ENCODE data around the gene BLNK. TPM values are rescaled to one million over a fixed set of nuclear protein-coding genes. Genes with fewer than 3 reads are reported as not detected.

BLNK gene
- not detected in 2 replicates for total RNA-seq (2014; rRNA removed; shearing (Covaris generic))
- polyA plus RNA-seq (2016; fragmentation: Nextera tagmentation; extraction: Ambion mirVana): not detected in 2 replicates

GRCh38 chr10:96271016-96271815 is at the start of gene BLNK:
BLNK (minus strand) TSS chr10:96271569; CDS start chr10:96271398, 171 bp downstream.
- 6 to 10% methylated on average over 6 of the region's 6 CpGs for WGBS, 2 experiments (ENCODE audit: low coverage in 1 of 2, low lambda C conversion rate in 2 of 2, missing lambda C conversion rate in 2 of 2)
- no peak within 1 kb of the TSS for H3K9ac ChIP-seq
- peak; percentile 23 for DNase-seq
- H3K9me2 ChIP-seq (ENCODE audit: insufficient read depth): no peaks in the 10 kb centered on the region
- no peaks in the 10 kb centered on the region for H4K20me1 ChIP-seq (ENCODE audit: insufficient read depth)
- H3K4me1 ChIP-seq (ENCODE audit: insufficient read depth): no peaks in the 10 kb centered on the region
- H3K9me3 ChIP-seq (ENCODE audit: low read depth): no peaks in the 10 kb centered on the region
- no peak within 1 kb of the TSS for H3K4me2 ChIP-seq (ENCODE audit: unreplicated experiment)
- TF ChIP-seq EZH2phosphoT487 (IDR thresholded peaks at IDR 0.05; ENCODE audit: insufficient read depth, low read depth): no peak
- no peak for TF ChIP-seq EZH2 (IDR thresholded peaks at IDR 0.05; ENCODE audit: insufficient read depth, poor library complexity, severe bottlenecking)
- no peak within 1 kb of the TSS for H2AFZ ChIP-seq
- no peaks in the 10 kb centered on the region for H3K79me2 ChIP-seq (ENCODE audit: insufficient read depth)
- H3K36me3 ChIP-seq (ENCODE audit: low read depth): no peaks in the 10 kb centered on the region
- H3K4me3 ChIP-seq: no peak within 1 kb of the TSS
- H3F3A ChIP-seq (ENCODE audit: insufficient read depth): no peaks in the 10 kb centered on the region
- H3K27me3 ChIP-seq (replicated peaks; ENCODE audit: insufficient read depth): no peaks in the 10 kb centered on the region
- in situ Hi-C loops (cut with MboI): no loop called here
- no peak within 1 kb of the TSS for H3K27ac ChIP-seq

GRCh38 chr10:96319754-96320474 is 48.5 kb upstream of the BLNK start:
- peak; percentile 8 for DNase-seq
- no peak for TF ChIP-seq EZH2phosphoT487 (IDR thresholded peaks at IDR 0.05; ENCODE audit: insufficient read depth, low read depth)
- TF ChIP-seq EZH2 (IDR thresholded peaks at IDR 0.05; ENCODE audit: insufficient read depth, poor library complexity, severe bottlenecking): no peak
- 18 to 24% methylated on average over 3 of the region's 3 CpGs for WGBS, 2 experiments (ENCODE audit: low coverage in 1 of 2, low lambda C conversion rate in 2 of 2, missing lambda C conversion rate in 2 of 2)

GRCh38 chr10:96317067-96317833 is 45.9 kb upstream of the BLNK start:
- TF ChIP-seq EZH2 (IDR thresholded peaks at IDR 0.05; ENCODE audit: insufficient read depth, poor library complexity, severe bottlenecking) (no peak), EZH2phosphoT487 (IDR thresholded peaks at IDR 0.05; ENCODE audit: insufficient read depth, low read depth) (no peak)
- H3K4me2 ChIP-seq (ENCODE audit: unreplicated experiment): no peak overlapping the region
- H3K4me1 ChIP-seq (ENCODE audit: insufficient read depth): no peaks in the 10 kb centered on the region
- H3K27me3 ChIP-seq (replicated peaks; ENCODE audit: insufficient read depth): no peaks in the 10 kb centered on the region
- H3K4me3 ChIP-seq: no peak overlapping the region
- DNase-seq: no peak
- no peaks in the 10 kb centered on the region for H3K9me3 ChIP-seq (ENCODE audit: low read depth)
- WGBS, 2 experiments (ENCODE audit: low coverage in 1 of 2, low lambda C conversion rate in 2 of 2, missing lambda C conversion rate in 2 of 2): 60 to 61% methylated on average over 4 of the region's 4 CpGs
- H3F3A ChIP-seq (ENCODE audit: insufficient read depth): no peaks in the 10 kb centered on the region
- H3K79me2 ChIP-seq (ENCODE audit: insufficient read depth): no peaks in the 10 kb centered on the region
- H2AFZ ChIP-seq: no peak overlapping the region
- no peak overlapping the region for H3K9ac ChIP-seq
- no peaks in the 10 kb centered on the region for H3K9me2 ChIP-seq (ENCODE audit: insufficient read depth)
- no peak overlapping the region for H3K27ac ChIP-seq
- in situ Hi-C loops (cut with MboI): no loop called here
- no peaks in the 10 kb centered on the region for H4K20me1 ChIP-seq (ENCODE audit: insufficient read depth)
- H3K36me3 ChIP-seq (ENCODE audit: low read depth): no peaks in the 10 kb centered on the region

More at GRCh38 chr10:96319754-96320474, 48.5 kb upstream of the BLNK start:
- Histone ChIP-seq H3K36me3 (ENCODE audit: low read depth) (no peaks in the 10 kb centered on the region), H3K79me2 (ENCODE audit: insufficient read depth) (no peaks in the 10 kb centered on the region), H3K9me3 (ENCODE audit: low read depth) (no peaks in the 10 kb centered on the region), H4K20me1 (ENCODE audit: insufficient read depth) (no peaks in the 10 kb centered on the region), H3K4me2 (ENCODE audit: unreplicated experiment) (no peak overlapping the region), H3K4me1 (ENCODE audit: insufficient read depth) (no peaks in the 10 kb centered on the region), H3K9ac (no peak overlapping the region), H3K27ac (no peak overlapping the region), H3K4me3 (no peak overlapping the region), H3K27me3 (replicated peaks; ENCODE audit: insufficient read depth) (no peaks in the 10 kb centered on the region), H2AFZ (no peak overlapping the region), H3K9me2 (ENCODE audit: insufficient read depth) (no peaks in the 10 kb centered on the region), H3F3A (ENCODE audit: insufficient read depth) (no peaks in the 10 kb centered on the region)
- in situ Hi-C loops (cut with MboI): no loop called here

- in situ Hi-C loops (cut with MboI): no loop called here
- Histone ChIP-seq H3K4me2 (ENCODE audit: unreplicated experiment) (no peak overlapping the region), H4K20me1 (ENCODE audit: insufficient read depth) (no peaks in the 10 kb centered on the region)
Measured at GRCh38 chr10:96313344-96313743, 42.0 kb upstream of the BLNK start.

More at GRCh38 chr10:96313344-96313743, 42.0 kb upstream of the BLNK start:
- H3K9me3 ChIP-seq (ENCODE audit: low read depth): no peaks in the 10 kb centered on the region
- no peaks in the 10 kb centered on the region for H3K4me1 ChIP-seq (ENCODE audit: insufficient read depth)
- H3K27ac ChIP-seq: no peak overlapping the region
- no peak overlapping the region for H3K4me3 ChIP-seq
- H3K9me2 ChIP-seq (ENCODE audit: insufficient read depth): no peaks in the 10 kb centered on the region
- TF ChIP-seq EZH2 (IDR thresholded peaks at IDR 0.05; ENCODE audit: insufficient read depth, poor library complexity, severe bottlenecking): no peak
- TF ChIP-seq EZH2phosphoT487 (IDR thresholded peaks at IDR 0.05; ENCODE audit: insufficient read depth, low read depth): no peak
- H3F3A ChIP-seq (ENCODE audit: insufficient read depth): no peaks in the 10 kb centered on the region
- WGBS, 2 experiments (ENCODE audit: low coverage in 1 of 2, low lambda C conversion rate in 2 of 2, missing lambda C conversion rate in 2 of 2): 35 to 46% methylated on average over 2 of the region's 2 CpGs
- no peak for DNase-seq
- H3K79me2 ChIP-seq (ENCODE audit: insufficient read depth): no peaks in the 10 kb centered on the region
- no peaks in the 10 kb centered on the region; the same call in 1 of the 2 replicates for H3K27me3 ChIP-seq (replicated peaks; ENCODE audit: insufficient read depth)
- no peak overlapping the region for H2AFZ ChIP-seq
- H3K36me3 ChIP-seq (ENCODE audit: low read depth): no peaks in the 10 kb centered on the region
- H3K9ac ChIP-seq: no peak overlapping the region

Measured in GM23248 (cell line).